Pancreas (tissue), 10 donors: ENCODE results near the gene NUDT1. TPM values are rescaled to one million over a fixed set of nuclear protein-coding genes. Genes with fewer than 3 reads are reported as not detected.
A peak's percentile ranks its signal among the peaks of the same experiment; 100 is the strongest.

Source experiments
- ATAC-seq, 4 donors: fragments of 200-7000 bp; cut with Tn5 transposase; one replicate each; pipeline versions ENCODE4 v1.8.0 to v1.9.1; 2020; ENCODE audit warnings: mild to moderate bottlenecking in 4 of 4, moderate library complexity in 4 of 4
- DNase-seq, 6 donors: peaks; one replicate each; pipeline ENCODE4 v3.0.0-alpha.2; 2020
- FAIRE-seq: peaks from 2 replicates; lab custom pipeline; 2012; peaks lifted over from hg19 to GRCh38; lab: Jason Lieb, UNC
- H3K27ac ChIP-seq, 4 donors: fragments of 200-600 bp; sonication (generic); 1 replicate in 3 of 4; 2 replicates in 1 of 4; pipeline versions ENCODE4 v1.5.0 to v1.8.0; 2020
- H3K27me3 ChIP-seq, 4 donors: fragments of 200-600 bp; one replicate each; pipeline ENCODE4 v1.8.0; 2021
- H3K36me3 ChIP-seq, 3 donors: fragments of 200-600 bp; sonication (generic) in 1 of 3; one replicate each; pipeline versions ENCODE4 v1.5.0 to v1.8.0; 2020 to 2021
- H3K4me1 ChIP-seq, 3 donors: fragments of 200-600 bp; one replicate each; pipeline ENCODE4 v1.8.0; 2021
- H3K4me3 ChIP-seq, 4 donors: fragments of 200-600 bp; sonication (generic) in 2 of 4; one replicate each; pipeline versions ENCODE4 v1.5.0 to v1.8.0; 2020 to 2021
- H3K9me3 ChIP-seq, 4 donors: fragments of 200-600 bp; one replicate each; pipeline ENCODE4 v1.8.0; 2021
- WGBS, 2 donors: extraction: QIAGEN DNeasy Blood & Tissue Kit; methylation state at CpG; one replicate each; pipeline ENCODE4 v1.1.7; 2013; 5-methylcytosine and 5-hydroxymethylcytosine counted together
- intact Hi-C, 3 donors: fragments of 100-400 bp; cut with DNase I; formaldehyde crosslinking; loops; one replicate each; pipeline versions ENCODE4 v1.11.1 to v1.14.2; 2022
- polyA plus RNA-seq, 2 donors: library from polyadenylated mRNA; stranded (reverse); fragments of 200-250 nt; gene quantifications; one replicate each; pipeline ENCODE4 v1.2.3, GENCODE V29; 2013
- total RNA-seq, 6 donors: library from RNA; stranded (reverse); fragmentation: NEBNext Ultra II Directional in 4 of 6; extraction: Animal tissue kit (Norgen Biotek cat#: 25700) in 4 of 6; gene quantifications; one replicate each; pipeline versions ENCODE4 v1.2.1 to v1.2.4, GENCODE V29; 2021 to 2023
- TF ChIP-seq, protein P1 (sequence below), 4 donors: fragments of 200-600 bp; sonication (generic) in 3 of 4; IDR thresholded peaks; one replicate each; pipeline versions ENCODE4 v1.5.0 to v1.8.0; 2021; ENCODE audit warnings: antibody characterized with exemption in 4 of 4
- donor health status: healthy with polysubstance abuse.
- donor health status: DM: no; HTN: no; CAD: no; lungs with moderate emphysema.
- donor health status: DM: no; HTN: no; CAD: no.
- donor health status: control.
- donor health status: control.
- donor health status: Bipolar disorder and iron deficiency.
- donor health status: DM: yes; HTN: yes; CAD: no.
- donor health status: DM: no; HTN: no; CAD: no.
- donor health status: DM: no; HTN: no; CAD: no.
- donor health status: DM: yes; HTN: yes; CAD: no.

Gene NUDT1
- total and polyA plus RNA-seq, 8 donors = 2.6 to 7.2 (median 4.6) TPM

DNA sequence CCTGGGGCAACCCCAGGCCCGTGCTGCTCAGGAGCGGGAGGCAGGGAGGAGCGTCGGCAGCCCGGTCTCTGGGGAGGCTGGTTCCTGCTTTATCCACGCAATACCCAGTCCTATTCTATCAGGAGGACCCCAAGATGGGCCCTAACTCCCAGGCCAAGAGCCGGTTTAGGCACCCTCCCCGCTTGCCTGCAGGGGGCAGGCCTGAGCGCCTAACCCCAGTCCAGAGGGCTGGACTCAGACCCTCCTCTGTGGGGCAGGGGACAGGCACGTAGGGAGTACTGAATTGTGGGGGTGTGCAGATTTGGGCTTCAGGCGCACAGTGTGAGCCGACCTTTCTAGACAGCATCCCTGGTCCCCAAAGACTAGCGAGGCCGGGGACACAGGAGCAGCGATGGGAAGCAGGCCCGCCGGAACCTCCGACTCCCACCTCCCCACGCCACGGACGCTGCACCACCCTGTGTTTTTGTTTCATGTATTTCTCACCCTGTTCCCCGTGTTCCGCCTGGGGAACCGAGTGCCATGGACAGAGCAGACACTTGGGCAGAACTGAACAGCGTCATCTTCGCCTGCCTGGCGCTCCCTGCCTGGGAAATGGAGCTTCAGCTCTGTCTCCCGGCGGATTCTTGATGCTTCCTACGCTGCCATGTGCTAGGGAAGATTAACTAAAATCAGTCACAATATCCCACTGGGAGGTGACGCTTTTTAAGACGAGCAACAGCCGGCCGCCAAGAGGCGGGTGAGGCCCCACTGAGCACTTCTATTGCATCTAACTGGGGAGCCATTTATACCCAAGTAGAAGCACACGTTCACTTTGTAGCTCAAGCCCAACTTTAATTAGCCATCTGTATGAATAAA is 5.3 kb downstream of the NUDT1 start:
- Histone ChIP-seq H3K9me3 (no peaks in the 10 kb centered on the region), H3K27me3 (no peaks in the 10 kb centered on the region), H3K4me3 (no peak overlapping the region), H3K36me3 (no peaks in the 10 kb centered on the region), H3K27ac (no peak overlapping the region), H3K4me1 (peaks cover 0 to 4% (median 0%) of the 10 kb centered on the region in 3 donors)
- FAIRE-seq (no peak), ATAC-seq (peak in 3 of 4 donors; percentile 28 to 43 (median 33)), DNase-seq (peak in 1 of 6 donors; percentile 51)
- TF ChIP-seq, protein P1, sequence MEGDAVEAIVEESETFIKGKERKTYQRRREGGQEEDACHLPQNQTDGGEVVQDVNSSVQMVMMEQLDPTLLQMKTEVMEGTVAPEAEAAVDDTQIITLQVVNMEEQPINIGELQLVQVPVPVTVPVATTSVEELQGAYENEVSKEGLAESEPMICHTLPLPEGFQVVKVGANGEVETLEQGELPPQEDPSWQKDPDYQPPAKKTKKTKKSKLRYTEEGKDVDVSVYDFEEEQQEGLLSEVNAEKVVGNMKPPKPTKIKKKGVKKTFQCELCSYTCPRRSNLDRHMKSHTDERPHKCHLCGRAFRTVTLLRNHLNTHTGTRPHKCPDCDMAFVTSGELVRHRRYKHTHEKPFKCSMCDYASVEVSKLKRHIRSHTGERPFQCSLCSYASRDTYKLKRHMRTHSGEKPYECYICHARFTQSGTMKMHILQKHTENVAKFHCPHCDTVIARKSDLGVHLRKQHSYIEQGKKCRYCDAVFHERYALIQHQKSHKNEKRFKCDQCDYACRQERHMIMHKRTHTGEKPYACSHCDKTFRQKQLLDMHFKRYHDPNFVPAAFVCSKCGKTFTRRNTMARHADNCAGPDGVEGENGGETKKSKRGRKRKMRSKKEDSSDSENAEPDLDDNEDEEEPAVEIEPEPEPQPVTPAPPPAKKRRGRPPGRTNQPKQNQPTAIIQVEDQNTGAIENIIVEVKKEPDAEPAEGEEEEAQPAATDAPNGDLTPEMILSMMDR (IDR thresholded peaks at IDR 0.05) = peak in 2 of 4 donors; percentile 40 to 48
- WGBS, 2 donors = 59 to 66% methylated on average over 35 of the region's 36 CpGs
- intact Hi-C loops = no loop called here

DNA sequence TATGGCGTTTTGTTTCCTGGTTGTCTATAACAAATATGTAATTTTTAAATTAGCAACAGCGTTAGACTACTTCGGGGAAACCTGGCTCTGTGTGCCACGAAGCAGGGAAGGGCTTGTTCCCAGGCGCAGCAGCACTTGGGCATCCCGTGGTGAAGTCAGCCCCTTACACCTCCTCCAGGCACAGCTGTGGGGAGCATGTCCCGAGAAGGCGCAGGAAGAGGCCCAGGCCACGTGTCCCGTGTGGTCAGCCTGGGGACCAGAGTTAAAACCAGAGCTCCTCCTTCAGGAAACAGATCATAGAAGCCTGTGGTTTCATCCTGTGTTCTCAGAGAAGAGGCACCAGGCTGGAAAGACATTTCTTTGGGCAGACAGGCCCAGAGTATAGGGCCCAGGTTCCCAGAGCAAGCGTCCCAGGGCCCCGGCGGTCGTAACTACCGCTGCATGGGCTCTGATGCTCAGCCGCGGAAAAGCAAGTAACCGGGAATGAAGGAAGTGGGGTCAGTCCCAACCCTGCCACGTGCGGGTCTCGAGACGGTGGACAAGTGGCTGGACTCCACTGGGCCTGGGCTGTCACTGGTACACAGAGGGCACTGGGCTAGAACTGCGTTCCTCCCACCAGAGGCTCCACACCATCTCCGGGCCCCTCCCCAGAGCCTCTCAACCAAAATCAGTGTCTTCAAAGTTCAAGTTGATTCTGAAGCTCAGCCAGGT is 7.1 kb downstream of the NUDT1 start:
- 53 to 60% methylated on average over 24 of the region's 24 CpGs for WGBS, 2 donors
- DNase-seq (peak in 1 of 6 donors; percentile 56), FAIRE-seq (no peak), ATAC-seq (peak in 3 of 4 donors; percentile 41 to 85 (median 75))
- Histone ChIP-seq H3K9me3 (no peaks in the 10 kb centered on the region), H3K4me1 (no peaks in the 10 kb centered on the region), H3K36me3 (no peaks in the 10 kb centered on the region), H3K4me3 (no peak overlapping the region), H3K27me3 (no peaks in the 10 kb centered on the region), H3K27ac (peak overlapping the region in 2 of 4 donors; percentile 33 to 39)
- TF ChIP-seq, protein P1 (IDR thresholded peaks at IDR 0.05) = no peak
- intact Hi-C loops = no loop called here

DNA sequence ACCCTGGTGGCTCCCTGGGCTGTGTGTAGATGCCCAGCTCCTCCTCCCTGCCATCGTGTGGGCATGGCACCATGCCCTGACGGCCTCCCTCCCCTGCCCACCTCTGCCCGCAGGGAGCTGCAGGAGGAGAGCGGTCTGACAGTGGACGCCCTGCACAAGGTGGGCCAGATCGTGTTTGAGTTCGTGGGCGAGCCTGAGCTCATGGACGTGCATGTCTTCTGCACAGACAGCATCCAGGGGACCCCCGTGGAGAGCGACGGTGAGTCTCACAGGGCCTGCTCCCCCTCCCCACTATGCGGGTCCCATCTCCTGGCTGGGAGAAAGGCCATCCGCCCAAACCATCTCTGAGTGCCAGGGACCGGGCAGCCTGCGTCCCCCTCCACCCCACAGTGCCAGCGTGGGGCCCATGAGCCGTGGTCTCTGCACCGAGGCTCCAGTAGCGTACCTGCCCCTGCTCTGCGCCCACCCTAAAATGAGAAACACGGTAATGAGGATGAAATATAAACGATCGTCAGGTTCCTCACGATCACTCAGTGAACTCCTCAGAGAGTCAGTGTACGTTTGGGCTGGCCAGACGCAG is 7.8 kb downstream of the NUDT1 start:
- Histone ChIP-seq H3K4me1 (no peaks in the 10 kb centered on the region), H3K36me3 (no peaks in the 10 kb centered on the region), H3K27me3 (no peaks in the 10 kb centered on the region), H3K27ac (peak overlapping the region in 2 of 4 donors; percentile 33 to 39), H3K4me3 (no peak overlapping the region), H3K9me3 (no peaks in the 10 kb centered on the region)
- DNase-seq (no peak), ATAC-seq (no peak), FAIRE-seq (no peak)
- 74 to 83% methylated on average over 26 to 27 of the region's 27 CpGs for WGBS, 2 donors
- intact Hi-C loops = loop anchor here in 1 of 3 donors (10.0 kb wide), 1 partner anchor 95 kb away; no protein-coding TSS in a partner anchor
- TF ChIP-seq, protein P1 (IDR thresholded peaks at IDR 0.05) = no peak

DNA sequence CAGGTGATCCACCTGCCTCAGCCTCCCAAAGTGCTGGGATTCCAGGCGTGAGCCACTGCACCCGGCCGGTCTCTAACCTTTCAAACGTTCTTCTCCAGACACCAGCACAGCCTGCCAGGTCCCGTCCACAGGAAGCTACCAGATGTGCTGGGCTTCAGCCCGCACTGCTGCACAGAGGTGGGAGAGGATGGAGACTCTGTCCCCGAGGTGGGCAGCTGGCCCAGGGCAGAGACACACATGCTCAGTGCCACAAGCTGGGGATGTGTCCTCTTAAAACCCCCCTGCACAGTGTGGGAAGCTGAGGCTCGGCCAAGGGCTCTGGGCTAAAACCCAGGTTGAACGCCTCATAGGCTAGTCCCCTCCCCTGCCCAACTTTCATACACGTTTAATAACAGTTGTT is 9.4 kb downstream of the NUDT1 start:
- FAIRE-seq = no peak
- intact Hi-C loops = loop anchor here in 1 of 3 donors (10.0 kb wide), 1 partner anchor 93 kb away; no protein-coding TSS in a partner anchor

More for the DNA sequence above, 9.4 kb downstream of the NUDT1 start:
- Histone ChIP-seq H3K27me3 (no peaks in the 10 kb centered on the region), H3K4me1 (no peaks in the 10 kb centered on the region), H3K9me3 (no peaks in the 10 kb centered on the region), H3K4me3 (no peak overlapping the region), H3K27ac (no peak overlapping the region), H3K36me3 (no peaks in the 10 kb centered on the region)
- WGBS, 2 donors = 80 to 84% methylated on average over 10 of the region's 10 CpGs
- TF ChIP-seq, protein P1 (IDR thresholded peaks at IDR 0.05) = no peak
- DNase-seq (no peak), ATAC-seq (no peak)
